ENCODE measurements around the gene SHISA5. TPM values are rescaled to one million over a fixed set of nuclear protein-coding genes. Genes with fewer than 3 reads are reported as not detected.

The SHISA5 gene
- total RNA-seq, 1 donor: 232 TPM

GRCh38 chr3:48419597-48419996, 84.4 kb downstream of the SHISA5 start:
- no peak for DNase-seq (ENCODE audit: low read depth in 2 of 3, low spot score in 2 of 3)

- DNase-seq (ENCODE audit: low read depth in 2 of 3, low spot score in 2 of 3): no peak
These were observed 84.8 kb downstream of the SHISA5 start for GRCh38 chr3:48419149-48419548.

DNA sequence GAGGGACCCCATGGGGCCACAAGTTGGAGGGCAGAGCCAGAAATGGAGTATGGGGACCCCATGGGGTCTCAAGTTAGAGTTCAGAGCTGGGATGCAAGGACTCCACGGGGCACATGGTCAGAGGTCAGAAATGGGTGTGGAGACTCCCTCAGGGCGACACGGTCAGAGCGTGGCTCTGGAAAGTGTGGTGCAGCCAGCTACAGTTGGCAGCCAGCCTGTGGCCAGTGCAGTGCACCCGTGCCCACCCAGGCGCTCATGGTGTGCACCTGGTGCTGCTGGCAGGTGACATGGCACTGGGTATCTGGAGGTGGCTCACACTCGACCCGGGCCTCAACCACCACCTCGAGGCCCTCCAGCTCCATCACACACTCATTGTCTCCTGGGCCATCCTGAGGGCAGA, 85.3 kb downstream of the SHISA5 start:
- no peak for DNase-seq (ENCODE audit: low read depth in 2 of 3, low spot score in 2 of 3)

- DNase-seq (ENCODE audit: low read depth in 2 of 3, low spot score in 2 of 3): no peak
These were observed 85.8 kb downstream of the SHISA5 start for GRCh38 chr3:48418140-48418539.

Small RNA genes within 50 kb of the gene (small RNA-seq; reads per million reads assigned to genes)
- gene MIR6823: 0.20 reads per million

Other genes starting within 250 kb of the SHISA5 start
- gene NME6, start 202.8 kb downstream of the SHISA5 start, total RNA-seq: 34.2 TPM
- gene SPINK8, start 170.5 kb downstream of the SHISA5 start, total RNA-seq: not detected
- gene FBXW12, start 132.0 kb downstream of the SHISA5 start, total RNA-seq: under 0.01 TPM
- gene PLXNB1, start 74.1 kb downstream of the SHISA5 start, total RNA-seq: 20.7 TPM
- gene CCDC51, start 64.1 kb downstream of the SHISA5 start, total RNA-seq: 15.6 TPM
- 25.0 TPM for gene TMA7, start 63.9 kb downstream of the SHISA5 start, total RNA-seq
- 12.9 TPM for gene ATRIP, start 57.4 kb downstream of the SHISA5 start, total RNA-seq
- gene PFKFB4, start 52.6 kb upstream of the SHISA5 start, total RNA-seq: 10.8 TPM
- gene UCN2, start 59.6 kb upstream of the SHISA5 start, total RNA-seq: under 0.01 TPM
- gene COL7A1, start 91.2 kb upstream of the SHISA5 start, total RNA-seq: 0.27 TPM
- 397 TPM for gene UQCRC1, start 105.5 kb upstream of the SHISA5 start, total RNA-seq
- not detected for gene TMEM89, start 117.6 kb upstream of the SHISA5 start, total RNA-seq
- 20.2 TPM for gene SLC26A6, start 131.3 kb upstream of the SHISA5 start, total RNA-seq
- 3.2 TPM for gene CELSR3, start 158.7 kb upstream of the SHISA5 start, total RNA-seq
- gene NCKIPSD, start 181.7 kb upstream of the SHISA5 start, total RNA-seq: 22.1 TPM
- 165 TPM for gene IP6K2, start 213.0 kb upstream of the SHISA5 start, total RNA-seq

All from hematopoietic multipotent progenitor cell (in vitro differentiated cells).